Endothelial cell of umbilical vein (primary cell): ENCODE results near the gene SORCS2. TPM values are rescaled to one million over a fixed set of nuclear protein-coding genes. Genes with fewer than 3 reads are reported as not detected.

Source experiments
- BruUV-seq: library from RNA; stranded (reverse); fragments of 400-500 nt; replicated peaks from 2 replicates; lab custom pipeline; 2021; lab: Mats Ljungman, UMichigan
- CTCF ChIA-PET: fragments of 300-600, 350-600 bp; sonication (Branson Sonifier 250); formaldehyde crosslinking; loops from one replicate; lab custom pipeline; 2021; ENCODE audit warnings: antibody characterized with exemption, inconsistent platforms; lab: Charles Lee
- POLR2A ChIA-PET: fragments of 300-600, 350-600 bp; sonication (Branson Sonifier 250); formaldehyde crosslinking; loops from one replicate; lab custom pipeline; 2021; ENCODE audit warnings: antibody characterized with exemption, inconsistent platforms; lab: Charles Lee
- DNase-seq: peaks from one replicate; pipeline ENCODE4 v3.0.0-alpha.2; 2011; ENCODE audit warnings: low read depth, low spot score
- FAIRE-seq: peaks from 2 replicates; lab custom pipeline; 2011; peaks lifted over from hg19 to GRCh38; lab: Jason Lieb, UNC
- H2AFZ ChIP-seq: 2 replicates; pipeline ENCODE4 v1.6.0; 2012; ENCODE audit warnings: low read depth, low read length, control low read depth, inconsistent platforms
- H3K27ac ChIP-seq: 2 replicates; pipeline ENCODE4 v1.5.1; 2011; ENCODE audit warnings: low read depth, mild to moderate bottlenecking, control low read depth, low read length, moderate library complexity; ENCODE audit not compliant: insufficient read depth
- H3K27me3 ChIP-seq, 2 experiments: 2 replicates each; pipeline versions ENCODE4 v1.6.0 to v1.6.1; 2011; ENCODE audit warnings: low read length in 2 of 2, mixed read lengths in 1 of 2; ENCODE audit not compliant: control insufficient read depth in 2 of 2, insufficient read depth in 2 of 2
- H3K36me3 ChIP-seq, 2 experiments: 2 replicates in 1 of 2; 3 replicates in 1 of 2; pipeline ENCODE4 v1.5.1; 2011; ENCODE audit warnings: low read length in 2 of 2, mild to moderate bottlenecking in 1 of 2, moderate library complexity in 1 of 2; ENCODE audit not compliant: control insufficient read depth in 2 of 2, insufficient read depth in 2 of 2; ENCODE audit errors: extremely low read depth in 1 of 2
- H3K4me1 ChIP-seq: 3 replicates; pipeline ENCODE4 v1.5.1; 2011; ENCODE audit warnings: mild to moderate bottlenecking, low read length; ENCODE audit not compliant: control insufficient read depth, insufficient read depth; ENCODE audit errors: extremely low read depth
- H3K4me2 ChIP-seq: 2 replicates; pipeline ENCODE4 v1.6.1; 2011; ENCODE audit warnings: low read length, control low read depth, mixed read lengths; ENCODE audit not compliant: insufficient read depth
- H3K4me3 ChIP-seq, 3 experiments: fragments of 200-600 bp in 1 of 3; sonication (generic), shearing (Covaris generic) in 1 of 3; replicated peaks in 1 of 3; 2 replicates each; pipeline ENCODE4 v1.5.1; 2011 to 2016; ENCODE audit warnings: control low read depth in 3 of 3, low read length in 3 of 3, mild to moderate bottlenecking in 2 of 3, inconsistent platforms in 1 of 3, low read depth in 1 of 3, moderate library complexity in 1 of 3; ENCODE audit not compliant: insufficient read depth in 1 of 3
- H3K79me2 ChIP-seq: 2 replicates; pipeline ENCODE4 v1.6.0; 2012; ENCODE audit warnings: low read length, inconsistent platforms; ENCODE audit not compliant: control insufficient read depth, insufficient read depth
- H3K9ac ChIP-seq: replicated peaks from 2 replicates; pipeline ENCODE3; 2011; ENCODE audit warnings: low read length, control low read depth; ENCODE audit not compliant: insufficient read depth; ENCODE audit errors: extremely low read depth
- H3K9me1 ChIP-seq: replicated peaks from 3 replicates; pipeline ENCODE4 v1.6.0; 2011; ENCODE audit warnings: mild to moderate bottlenecking, low read length; ENCODE audit not compliant: control insufficient read depth, insufficient read depth; ENCODE audit errors: extremely low read depth
- H3K9me3 ChIP-seq: replicated peaks from 2 replicates; pipeline ENCODE4 v1.5.1; 2012; ENCODE audit warnings: low read length, inconsistent platforms; ENCODE audit not compliant: control insufficient read depth, insufficient read depth
- H4K20me1 ChIP-seq: replicated peaks from 2 replicates; pipeline ENCODE3; 2011; ENCODE audit warnings: mild to moderate bottlenecking, low read length; ENCODE audit not compliant: control insufficient read depth, insufficient read depth; ENCODE audit errors: extremely low read depth
- CTCF ChIP-seq, 2 donors: IDR thresholded peaks; 1 replicate in 1 of 2; 2 replicates in 1 of 2; pipeline ENCODE4 v1.5.1; 2011; ENCODE audit warnings: low read length in 2 of 2, mild to moderate bottlenecking in 2 of 2, moderate library complexity in 2 of 2, control low read depth in 1 of 2, inconsistent platforms in 1 of 2, low read depth in 1 of 2; ENCODE audit not compliant: insufficient read depth in 1 of 2; ENCODE audit errors: extremely low read depth in 1 of 2
- EZH2 ChIP-seq: IDR thresholded peaks from 2 replicates; pipeline ENCODE4 v1.6.1; 2012; ENCODE audit warnings: borderline replicate concordance, low read depth, mild to moderate bottlenecking, moderate library complexity, low read length, inconsistent platforms; ENCODE audit not compliant: severe bottlenecking
- FOS ChIP-seq: IDR thresholded peaks from 2 replicates; pipeline ENCODE4 v1.6.1; 2011; ENCODE audit warnings: mild to moderate bottlenecking, low read length, moderate library complexity, borderline replicate concordance; ENCODE audit not compliant: insufficient read depth
- GATA2 ChIP-seq: IDR thresholded peaks from 2 replicates; pipeline ENCODE4 v1.7.0; 2011; ENCODE audit warnings: low read depth, mild to moderate bottlenecking, moderate library complexity, mixed read lengths, low read length; ENCODE audit not compliant: insufficient read length, insufficient read depth
- JUN ChIP-seq: IDR thresholded peaks from 2 replicates; pipeline ENCODE4 v1.6.1; 2011; ENCODE audit warnings: borderline replicate concordance, low read depth; ENCODE audit not compliant: insufficient read length, insufficient read depth
- MAX ChIP-seq: IDR thresholded peaks from 2 replicates; pipeline ENCODE4 v1.6.1; 2011; ENCODE audit not compliant: insufficient read depth, insufficient read length
- MYC ChIP-seq: IDR thresholded peaks from one replicate; pipeline ENCODE4 v1.6.1; 2011; ENCODE audit warnings: mild to moderate bottlenecking, low read depth, low read length
- POLR2A ChIP-seq: IDR thresholded peaks from 2 replicates; pipeline ENCODE4 v1.6.1; 2012; ENCODE audit warnings: low read depth, mild to moderate bottlenecking, control low read depth, low read length
- POLR2AphosphoS5 ChIP-seq: IDR thresholded peaks from 2 replicates; pipeline ENCODE4 v1.6.1; 2012; ENCODE audit warnings: low read depth, mild to moderate bottlenecking, control low read depth, low read length, moderate library complexity; ENCODE audit not compliant: insufficient read depth
- dilution Hi-C: fragments of 300-500 bp; cut with MboI; formaldehyde crosslinking; loops from one replicate; pipeline ENCODE4 v1.15.0; 2019; ENCODE audit warnings: low sequenced_read_pairs; ENCODE audit not compliant: extremely low pct_ligation_motif_present
- intact Hi-C: fragments of 100-400 bp; cut with micrococcal nuclease; formaldehyde crosslinking; loops from one replicate; pipeline ENCODE4 v1.10.0; 2022
- polyA plus RNA-seq, 4 experiments: library from polyadenylated mRNA; depleted of rRNA in 3 of 4; stranded (reverse) in 3 of 4; unstranded in 1 of 4; fragments of >200 nt; gene quantifications; 2 replicates each; pipeline versions ENCODE4 v1.2.1 to v1.2.3, GENCODE V29; 2011 to 2012; ENCODE audit warnings: missing spikeins in 1 of 4
- total RNA-seq: library from RNA; stranded (reverse); gene quantifications from 2 replicates; pipeline ENCODE4 v1.2.3, GENCODE V29; 2021

The SORCS2 gene
- total and polyA plus RNA-seq, 2 donors (not counting 3 experiments of a cell fraction or from before 2014, with no cell fraction given), result not detected

- no TSS peak for BruUV-seq
- no peaks in the 10 kb centered on the region for H3K4me1 ChIP-seq
- no peaks in the 10 kb centered on the region for H3K36me3 ChIP-seq
- DNase-seq (no peak), FAIRE-seq (no peak)
- no peak overlapping the region for H3K4me3 ChIP-seq
- intact Hi-C loops (no loop called here), dilution Hi-C loops (no loop called here)
- H3K9me3 ChIP-seq, result peaks cover 4% of the 10 kb centered on the region
- no peak overlapping the region for H3K9ac ChIP-seq
- H3K27me3 ChIP-seq, result no peaks in the 10 kb centered on the region
- H3K4me2 ChIP-seq, result no peak overlapping the region
- TF ChIP-seq EZH2 (no peak), FOS (no peak), POLR2AphosphoS5 (no peak), GATA2 (no peak), MAX (no peak), JUN (no peak), POLR2A (no peak), MYC (no peak), CTCF (IDR thresholded peaks at IDR 0.05; ENCODE audit: extremely low read depth in 1 of 2, insufficient read depth in 1 of 2, low read depth in 1 of 2, low read length in 2 of 2) (no peak)
- ChIA-PET POLR2A (no interaction called here), CTCF (no interaction called here)
- no peaks in the 10 kb centered on the region for H3K9me1 ChIP-seq
- H4K20me1 ChIP-seq, result no peaks in the 10 kb centered on the region
- no peak overlapping the region for H3K27ac ChIP-seq
- H3K79me2 ChIP-seq, result no peaks in the 10 kb centered on the region
- no peak overlapping the region for H2AFZ ChIP-seq
These were observed 382.1 kb downstream of the SORCS2 start for GRCh38 chr4:7574287-7575014.
